GM19238 (cell line): Measurements from ENCODE around the gene SERGEF.

Experiments used
- DNase-seq: peaks from one replicate; pipeline ENCODE4 v3.0.0; 2011; ENCODE audit warnings: low spot score; ENCODE audit not compliant: insufficient read length

The SERGEF gene

DNA sequence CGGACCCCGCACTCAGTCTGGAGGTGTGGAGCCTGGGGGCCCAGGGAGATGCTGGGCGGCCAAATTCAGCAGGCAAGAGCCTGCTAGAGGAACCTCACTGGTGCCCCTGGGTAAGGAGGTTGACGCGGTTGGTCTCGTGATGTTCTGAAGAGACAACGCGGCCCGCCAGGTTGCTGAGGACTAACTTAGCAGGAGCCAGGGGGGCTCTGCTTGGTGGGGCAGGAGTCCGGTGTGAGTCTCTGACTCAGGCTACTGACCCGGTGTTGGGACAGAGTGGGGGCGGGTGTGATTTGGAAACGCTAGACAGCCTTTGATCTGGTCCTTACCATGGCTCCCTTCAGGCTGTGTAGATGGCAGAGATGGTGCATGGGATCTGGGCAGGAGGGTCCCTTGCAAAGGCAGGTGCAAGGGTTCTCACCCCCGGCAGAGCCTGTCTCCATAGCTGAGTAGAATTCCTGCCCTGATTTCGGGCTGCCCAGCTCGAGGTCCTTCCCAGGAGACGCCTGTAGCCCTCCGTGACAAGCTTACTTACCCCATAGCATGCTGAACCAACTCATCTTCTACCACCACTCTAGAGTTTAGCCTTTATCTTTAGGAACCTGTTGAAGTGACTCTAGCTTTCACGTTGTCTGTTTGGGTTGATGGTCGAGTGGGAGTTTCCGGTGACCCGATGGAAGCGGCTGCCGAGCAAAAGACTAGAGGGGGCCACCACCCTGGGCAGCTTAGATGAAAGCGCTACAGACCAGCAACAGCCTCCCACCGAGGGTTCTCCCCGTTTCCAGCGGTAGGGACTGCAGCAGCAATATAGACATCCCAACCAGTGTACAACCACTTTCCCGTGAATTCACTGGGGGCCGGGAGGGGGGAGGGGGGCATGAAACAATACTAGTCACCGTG, 239.9 kb downstream of the SERGEF start:
- DNase-seq = no peak

DNA sequence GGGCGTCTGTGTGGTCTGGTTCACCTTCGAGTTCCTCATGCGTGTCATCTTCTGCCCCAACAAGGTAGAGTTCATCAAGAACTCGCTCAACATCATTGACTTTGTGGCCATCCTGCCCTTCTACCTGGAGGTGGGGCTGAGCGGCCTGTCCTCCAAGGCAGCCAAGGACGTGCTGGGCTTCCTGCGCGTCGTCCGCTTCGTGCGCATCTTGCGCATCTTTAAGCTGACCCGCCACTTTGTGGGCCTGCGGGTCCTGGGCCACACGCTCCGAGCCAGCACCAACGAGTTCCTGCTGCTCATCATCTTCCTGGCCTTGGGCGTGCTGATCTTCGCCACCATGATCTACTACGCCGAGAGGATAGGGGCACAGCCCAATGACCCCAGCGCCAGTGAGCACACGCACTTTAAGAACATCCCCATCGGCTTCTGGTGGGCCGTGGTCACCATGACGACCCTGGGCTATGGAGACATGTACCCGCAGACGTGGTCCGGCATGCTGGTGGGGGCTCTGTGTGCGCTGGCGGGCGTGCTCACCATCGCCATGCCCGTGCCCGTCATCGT, 240.9 kb downstream of the SERGEF start:
- DNase-seq = no peak

DNA sequence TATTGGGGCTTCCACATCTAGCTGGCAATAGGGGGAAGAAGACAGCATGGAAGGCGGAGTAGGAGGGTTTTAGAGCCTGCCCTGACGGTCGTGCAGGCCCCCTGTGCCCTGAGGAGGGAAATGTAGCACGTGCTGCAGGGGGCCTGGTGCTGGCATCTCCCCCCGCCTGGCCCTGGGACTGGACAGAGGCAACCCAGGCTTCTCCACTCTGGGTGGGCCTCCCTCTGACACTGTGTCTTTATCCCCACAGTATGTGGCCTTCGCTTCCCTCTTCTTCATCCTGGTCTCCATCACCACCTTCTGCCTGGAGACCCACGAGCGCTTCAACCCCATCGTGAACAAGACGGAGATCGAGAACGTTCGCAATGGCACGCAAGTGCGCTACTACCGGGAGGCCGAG, 241.4 kb downstream of the SERGEF start:
- DNase-seq = no peak

DNA sequence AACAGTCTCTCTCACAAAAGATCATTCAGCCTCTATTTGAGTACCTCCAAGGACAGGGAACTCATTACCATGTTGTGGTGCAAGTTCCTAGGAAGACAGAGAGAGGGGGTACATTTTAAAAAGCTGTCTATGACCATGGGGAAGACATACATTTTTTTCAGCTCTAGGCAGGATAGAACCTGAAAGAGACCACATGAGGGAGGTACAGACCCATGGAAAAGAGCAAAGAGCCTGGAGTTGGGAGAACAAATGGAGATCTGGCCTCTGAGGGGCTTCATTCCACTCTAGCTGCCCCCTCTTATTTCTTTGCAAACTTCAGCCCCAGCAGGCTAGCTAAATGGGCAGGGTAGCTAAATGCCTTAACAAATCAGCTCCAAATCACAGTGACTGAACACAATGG, 241.9 kb downstream of the SERGEF start:
- DNase-seq = no peak

DNA sequence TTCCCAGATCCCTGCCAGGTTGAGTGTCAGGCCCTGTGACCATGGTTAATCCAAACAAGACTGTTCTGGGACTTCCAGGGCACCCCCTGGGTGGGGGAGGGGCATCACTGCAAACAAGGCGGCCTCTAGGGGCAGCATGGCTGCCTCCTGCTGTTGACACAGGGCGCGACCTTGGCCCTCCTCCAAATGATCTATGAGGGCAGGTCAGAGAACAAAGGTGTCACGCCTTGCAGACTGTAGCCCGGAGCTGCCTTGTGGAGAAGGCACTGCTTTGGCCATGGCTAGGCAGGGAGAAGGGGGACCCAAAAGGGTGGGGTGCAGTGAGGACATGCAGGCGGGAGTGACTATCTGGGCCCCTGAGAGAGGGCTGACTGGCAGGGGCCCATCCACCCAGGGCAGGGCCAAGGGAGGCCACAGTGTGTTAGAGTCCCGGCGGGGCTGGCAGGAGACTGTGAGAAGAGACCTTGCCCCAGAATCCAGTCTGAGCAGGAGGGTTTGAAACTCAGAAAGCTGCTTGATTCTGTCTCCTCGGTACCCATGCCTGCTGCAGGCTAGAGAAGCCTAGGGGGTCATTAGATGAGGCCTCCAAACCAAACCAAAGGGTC, 242.7 kb downstream of the SERGEF start:
- no peak for DNase-seq

DNA sequence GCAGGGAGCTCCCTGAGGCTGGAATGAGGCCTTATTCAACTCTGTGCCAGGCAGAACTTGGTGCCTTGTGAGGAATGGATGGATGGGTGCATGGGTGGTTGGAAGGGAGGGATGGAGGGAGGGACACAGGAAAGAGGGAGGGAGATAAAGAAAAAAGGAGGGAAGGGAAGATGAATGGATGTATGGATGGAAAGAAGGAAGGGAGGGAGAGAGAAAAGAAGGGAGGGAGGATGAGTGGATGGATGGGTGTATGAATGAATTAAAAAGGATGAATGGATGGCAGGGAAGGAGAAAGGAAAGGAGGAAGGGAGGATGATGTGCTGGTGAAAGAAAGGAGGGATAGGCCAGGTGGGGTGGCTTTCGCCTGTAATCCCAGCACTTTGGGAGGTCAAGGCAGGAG, 243.6 kb downstream of the SERGEF start:
- DNase-seq = no peak

DNA sequence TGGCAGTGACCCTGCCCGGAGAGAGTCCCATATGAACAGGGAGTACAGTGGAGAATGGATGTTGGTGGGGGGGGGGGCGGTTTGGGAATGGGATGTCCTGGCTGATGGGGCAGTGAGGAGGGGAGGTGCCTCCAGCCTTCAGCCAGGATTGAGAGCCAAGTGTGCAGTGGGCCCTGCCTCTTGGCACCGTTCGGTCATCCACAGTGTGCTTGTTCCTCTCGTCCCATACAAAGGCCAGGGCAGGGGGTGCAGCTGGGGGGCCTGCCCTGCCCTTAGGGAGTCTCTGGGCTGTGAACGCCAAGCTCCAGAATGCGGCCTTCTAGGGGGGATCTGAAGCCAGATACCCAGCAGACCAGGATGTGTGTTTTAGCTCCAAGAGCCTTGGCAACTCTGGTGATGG, 244.3 kb downstream of the SERGEF start:
- no peak for DNase-seq

DNA sequence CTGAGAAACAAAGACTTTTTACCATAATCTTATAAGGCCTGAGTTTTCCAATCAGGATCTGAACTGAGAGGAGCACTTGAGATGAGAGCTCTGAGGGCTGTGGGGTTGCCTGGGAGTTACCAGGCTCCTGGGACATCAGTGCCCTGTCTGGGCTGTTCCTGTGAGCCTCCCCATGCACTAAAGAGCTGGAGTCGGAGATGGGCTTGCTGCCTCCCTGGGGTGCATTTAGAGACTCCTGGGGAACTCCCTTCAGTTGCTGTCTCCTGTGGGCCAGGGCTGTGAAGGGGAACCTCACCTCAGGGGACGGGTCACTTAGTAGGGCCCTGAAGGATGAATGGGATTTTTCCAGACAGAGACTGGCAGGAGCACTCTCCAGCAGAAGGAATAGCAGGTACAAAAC, 244.9 kb downstream of the SERGEF start:
- no peak for DNase-seq

DNA sequence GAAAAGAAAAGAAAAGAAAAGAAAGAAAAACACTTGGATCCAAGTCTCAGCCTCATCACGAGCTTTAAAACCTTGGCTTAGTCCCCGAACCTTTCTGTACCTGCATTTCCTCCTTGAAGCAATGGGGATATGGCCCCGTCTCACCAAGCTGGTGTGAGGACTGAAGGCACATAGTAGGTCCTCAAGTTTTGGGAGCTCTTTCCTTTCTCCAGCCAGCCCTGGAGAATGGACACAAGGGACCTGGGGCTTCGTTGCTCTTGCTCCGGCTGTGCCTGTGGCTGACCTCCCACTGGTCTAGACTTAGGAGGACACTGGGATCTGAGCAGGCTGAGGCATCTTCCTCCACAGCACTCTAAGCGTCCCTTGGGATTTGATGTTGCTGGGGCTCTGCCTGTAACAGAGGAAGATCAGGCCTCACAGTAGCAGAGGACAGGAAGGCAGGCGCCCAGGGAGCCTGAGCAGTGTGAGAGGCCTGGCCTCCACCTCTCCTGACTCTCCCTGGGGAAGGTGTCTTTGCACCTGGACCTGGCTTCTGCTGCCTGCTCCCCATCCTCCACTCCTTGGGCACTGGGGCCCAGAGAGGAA, 245.5 kb downstream of the SERGEF start:
- DNase-seq = no peak

DNA sequence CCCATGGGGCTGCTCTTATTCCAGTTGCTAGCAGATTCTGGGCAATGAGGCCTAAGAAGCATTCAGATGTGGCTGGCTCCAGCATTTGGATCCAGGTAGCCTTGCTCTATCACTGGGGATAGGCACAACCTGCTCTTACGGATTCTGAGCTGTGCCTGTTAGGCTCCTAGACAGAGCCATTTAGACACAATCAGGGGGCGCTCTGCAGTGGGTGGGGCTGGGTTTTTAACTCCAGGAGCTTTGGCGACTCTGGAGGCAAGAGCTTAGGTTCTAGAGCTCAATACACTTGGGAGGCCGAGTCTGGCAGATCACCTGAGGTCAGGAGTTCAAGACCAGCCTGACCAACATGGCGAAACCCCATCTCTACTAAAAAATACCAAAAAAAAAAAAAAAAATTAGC, 246.3 kb downstream of the SERGEF start:
- no peak for DNase-seq

DNA sequence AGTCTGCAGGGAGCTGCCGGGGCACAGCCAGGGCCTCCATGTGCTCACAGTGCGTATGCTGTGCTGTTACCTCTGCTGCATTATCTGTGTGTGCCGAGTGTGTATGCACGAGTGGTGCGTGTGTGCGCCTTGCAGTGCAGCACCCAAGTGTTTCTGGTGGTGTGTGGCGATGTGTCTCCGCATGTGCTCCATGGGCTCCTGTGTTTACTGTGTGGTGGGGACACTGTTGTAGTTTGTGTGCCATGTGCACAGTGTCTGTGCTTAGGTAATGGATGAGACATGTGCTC, 246.8 kb downstream of the SERGEF start:
- DNase-seq = no peak

DNA sequence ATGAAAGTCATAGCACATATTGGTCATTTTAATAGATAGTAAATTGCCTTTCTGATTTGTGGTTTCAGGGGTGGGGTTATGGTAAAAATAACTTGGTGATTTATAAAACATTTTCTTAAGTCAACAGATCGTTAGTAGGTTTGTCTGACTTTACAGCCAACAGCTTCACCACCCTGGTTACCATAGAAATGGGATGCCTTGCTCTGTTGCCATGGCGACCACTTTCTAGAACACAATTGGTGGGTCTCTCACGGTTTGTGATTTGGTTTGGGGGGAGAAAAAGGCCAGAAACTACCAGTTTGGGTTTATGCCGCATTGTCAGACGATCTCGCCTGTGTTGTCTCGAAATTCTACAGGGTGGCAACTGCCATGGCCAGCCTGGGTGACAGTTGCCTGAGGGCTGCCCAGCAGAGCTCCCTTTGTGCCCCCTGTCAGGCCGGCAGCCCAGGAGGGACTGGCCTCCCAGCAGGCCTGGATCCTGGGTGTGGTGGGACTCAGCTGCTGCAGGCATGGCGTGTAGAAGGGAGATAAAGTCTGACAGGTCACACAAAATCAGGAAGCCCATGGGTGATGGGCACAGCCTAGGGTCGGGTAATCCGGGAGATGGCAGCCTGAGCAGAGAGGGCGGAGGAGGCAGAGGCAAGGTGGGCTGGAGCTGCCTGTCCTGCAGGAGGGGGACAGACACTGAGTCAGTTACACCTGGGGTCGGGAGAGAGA, 247.3 kb downstream of the SERGEF start:
- no peak for DNase-seq

DNA sequence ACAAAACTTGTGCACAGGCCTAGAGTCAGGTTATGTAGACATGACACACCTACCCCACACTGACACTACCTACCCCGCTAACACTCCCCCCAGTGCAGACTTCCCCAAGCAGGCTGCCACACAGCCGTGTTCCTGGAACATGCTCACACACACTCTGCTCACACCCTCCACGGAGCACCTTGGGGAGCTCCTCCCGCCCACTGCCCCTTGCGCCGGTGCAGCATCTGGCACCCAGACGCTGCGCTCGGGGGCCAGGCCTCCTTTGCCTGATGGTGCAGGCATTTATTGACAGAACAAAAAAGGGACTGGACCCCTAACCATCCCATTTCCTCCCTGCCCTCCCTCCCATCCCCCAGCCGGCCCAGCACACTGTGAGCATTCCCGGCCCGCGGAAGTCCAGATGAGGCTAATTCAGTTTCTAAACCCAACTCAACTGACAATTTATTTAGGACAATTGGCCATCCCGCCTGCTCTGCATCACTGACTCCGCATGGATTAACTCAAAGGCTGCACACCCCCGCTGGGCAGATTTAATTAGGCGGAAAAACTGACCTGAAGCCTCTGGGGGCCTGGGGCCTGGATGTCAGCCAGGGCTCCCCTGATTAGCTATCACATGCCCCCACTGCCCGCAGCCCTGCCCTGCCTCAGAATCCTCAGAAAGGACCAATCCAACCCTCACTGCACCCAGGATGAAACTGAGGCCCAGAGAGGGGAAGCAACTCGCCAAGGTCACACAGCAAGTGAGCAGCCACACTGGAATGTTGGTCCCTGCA, 248.2 kb downstream of the SERGEF start:
- no peak for DNase-seq

DNA sequence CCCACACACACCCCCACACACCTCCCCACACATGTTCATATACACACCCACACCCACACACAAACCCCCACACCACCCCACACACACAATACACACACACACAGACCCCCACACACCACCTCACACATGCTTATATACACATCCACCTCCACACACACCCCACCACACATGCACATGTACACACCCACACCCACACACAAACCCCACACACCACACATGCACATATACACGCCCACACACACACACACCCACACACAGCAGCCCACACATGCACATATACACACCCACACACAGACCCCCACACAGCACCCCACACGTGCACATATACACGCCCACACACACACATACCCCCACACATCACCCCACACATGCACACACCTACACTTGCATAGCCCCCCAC, 249.1 kb downstream of the SERGEF start:
- DNase-seq = no peak

DNA sequence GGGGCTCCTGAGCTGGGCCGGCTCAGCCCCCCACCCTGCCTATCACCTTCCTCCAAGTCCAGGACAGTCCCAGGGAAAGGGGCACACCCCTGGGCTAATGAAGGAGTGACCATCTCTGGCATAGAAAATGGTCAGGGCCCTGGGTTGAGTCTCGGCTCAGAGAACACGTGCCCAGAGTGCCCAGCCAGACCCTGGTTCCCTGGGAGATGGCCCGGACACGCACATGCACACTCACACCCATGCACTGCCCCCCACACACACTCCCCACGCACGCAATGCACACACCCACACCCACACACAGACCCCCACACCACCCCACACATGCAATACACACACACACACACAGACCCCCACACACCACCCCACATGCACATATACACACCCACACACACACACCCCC, 249.6 kb downstream of the SERGEF start:
- no peak for DNase-seq

DNA sequence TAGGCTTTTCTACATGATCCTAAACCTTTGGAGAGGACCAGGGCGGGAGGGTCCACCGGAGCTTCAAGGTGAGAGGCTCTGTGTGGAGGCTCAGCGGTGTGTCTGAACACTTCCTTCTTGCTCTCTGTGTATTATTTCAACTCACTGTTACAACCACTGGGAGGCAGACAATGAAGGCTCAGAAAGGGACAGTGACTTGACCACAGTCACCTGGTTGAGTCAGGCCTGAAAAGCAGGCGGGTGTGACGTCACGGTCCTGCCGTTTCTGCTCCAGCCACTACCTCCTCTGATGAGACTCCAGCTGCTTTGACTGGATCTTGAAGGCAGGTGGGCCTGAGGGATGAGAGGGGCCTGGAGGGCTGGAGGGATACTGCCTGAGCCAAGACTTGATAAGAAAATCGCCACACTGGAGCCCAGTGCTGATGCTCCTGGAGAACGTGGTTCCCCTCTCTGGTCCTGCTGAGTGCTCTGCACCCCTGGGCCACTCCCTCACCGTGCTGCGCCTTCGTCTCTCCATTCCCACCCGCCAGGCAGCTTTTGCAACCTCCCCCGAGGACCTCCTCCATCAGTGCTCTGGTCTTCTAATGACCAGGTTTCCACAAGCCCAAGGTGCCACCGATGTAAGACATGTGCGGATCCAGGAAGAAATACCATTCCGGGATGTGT, 250.4 kb downstream of the SERGEF start:
- peak; percentile 37 for DNase-seq

DNA sequence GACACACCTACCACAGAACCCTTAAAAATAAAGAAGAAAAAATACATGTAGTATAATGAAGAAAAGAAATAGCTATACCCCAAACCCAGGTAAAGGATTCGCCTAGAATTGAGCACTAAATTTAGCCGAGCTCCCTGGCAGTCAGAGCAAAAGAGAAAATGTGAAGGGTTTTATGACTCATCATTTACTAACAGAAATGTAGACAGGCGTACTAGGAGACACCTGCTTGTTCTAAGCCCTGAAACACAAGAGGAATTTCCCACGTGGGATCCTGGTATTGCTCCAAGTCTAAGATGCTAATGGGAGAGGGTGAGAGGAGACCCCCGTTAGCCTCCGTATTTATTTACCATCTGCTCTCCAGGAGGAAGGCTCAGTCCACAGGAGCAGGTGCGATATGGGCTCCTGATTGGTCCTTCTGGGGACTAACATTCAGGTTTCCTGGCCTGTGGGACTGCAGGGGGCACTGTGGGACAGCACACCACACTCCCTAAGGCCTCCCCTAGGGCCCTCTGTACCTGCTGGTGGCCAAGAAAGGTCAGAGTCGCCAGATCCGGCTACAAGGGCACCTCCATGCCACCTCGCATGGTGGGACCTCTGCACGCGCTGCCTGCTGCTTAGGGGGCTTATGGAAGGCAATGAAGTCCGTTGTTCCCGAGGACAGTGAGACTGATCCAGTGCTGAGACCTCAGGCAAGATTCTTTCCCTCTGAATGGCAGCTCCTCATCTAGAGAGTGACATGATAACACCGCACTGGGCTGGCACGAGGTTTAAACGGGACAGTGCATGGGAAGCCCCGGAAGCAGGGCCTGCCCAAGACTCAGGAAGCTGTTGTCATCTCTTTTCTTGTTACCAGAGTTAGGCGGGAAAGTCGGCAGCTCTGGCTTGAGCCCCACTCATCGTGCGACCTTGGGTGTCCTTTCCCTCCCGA, 252.5 kb downstream of the SERGEF start:
- DNase-seq = peak; percentile 66

DNA sequence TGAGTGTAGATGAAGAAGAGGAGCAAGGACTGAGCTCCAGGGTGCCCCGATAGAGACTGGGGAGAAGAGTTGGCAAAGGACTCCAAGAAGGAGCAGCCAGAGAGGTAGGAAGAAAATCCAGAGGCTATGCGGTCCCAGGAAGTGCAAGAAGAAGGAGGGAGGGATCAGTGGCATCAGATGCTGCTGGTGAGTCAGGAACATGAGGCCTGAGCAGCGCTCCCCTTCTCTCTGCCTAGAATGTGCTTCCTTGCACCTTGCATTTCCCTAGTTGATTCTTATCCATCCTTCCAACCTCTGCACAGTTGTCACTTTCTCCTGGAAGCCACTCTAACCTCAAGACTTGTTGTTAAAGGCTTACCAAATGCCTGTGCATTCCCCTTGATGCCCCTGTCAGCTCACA, 257.0 kb downstream of the SERGEF start:
- DNase-seq = no peak

DNA sequence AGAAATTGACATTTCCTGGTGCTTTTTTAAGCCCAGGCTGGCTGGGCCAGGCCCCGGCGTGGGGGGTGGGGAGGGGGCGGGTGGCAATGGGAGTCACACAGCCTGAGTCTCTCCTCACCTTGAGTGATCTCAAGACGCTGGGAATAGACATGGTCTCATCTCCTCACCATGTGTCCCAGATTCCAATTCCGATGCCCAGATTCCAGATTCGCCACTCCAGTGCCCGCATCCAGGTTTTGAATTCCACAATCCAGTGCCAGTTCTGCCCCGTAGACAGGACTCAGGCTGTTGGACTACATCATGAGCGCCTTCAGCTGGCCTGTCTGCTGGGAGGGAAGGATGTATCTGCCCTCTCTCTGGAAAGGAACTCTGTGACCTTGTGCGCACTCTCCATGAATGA, 259.2 kb downstream of the SERGEF start:
- DNase-seq = no peak

DNA sequence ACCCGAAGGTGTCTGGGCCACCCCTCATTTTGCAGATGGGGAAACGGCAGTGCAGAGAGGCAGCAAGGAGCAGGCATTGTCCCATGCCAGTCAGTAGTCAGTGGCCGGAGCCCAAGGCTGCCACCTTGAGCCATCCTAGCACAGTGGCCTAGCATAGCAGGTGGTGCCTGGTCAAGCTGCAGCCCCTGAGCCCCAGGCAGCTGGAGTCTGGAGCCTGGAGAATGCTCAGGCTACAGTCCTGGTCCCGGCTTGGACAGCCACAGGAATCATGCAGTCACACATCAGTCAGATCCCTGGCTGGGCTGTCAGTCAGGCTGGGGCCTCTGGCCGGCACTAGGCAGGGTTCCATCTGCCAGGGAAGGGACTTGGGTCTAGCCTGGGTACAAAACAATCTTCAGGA, 259.7 kb downstream of the SERGEF start:
- DNase-seq = no peak
